ENCODE data around the gene DTYMK. TPM values are rescaled to one million over a fixed set of nuclear protein-coding genes. Genes with fewer than 3 reads are reported as not detected.
A peak's percentile ranks its signal among the peaks of the same experiment; 100 is the strongest.

The DTYMK gene
- total RNA-seq, 1 donor: 14.1 TPM

DNA sequence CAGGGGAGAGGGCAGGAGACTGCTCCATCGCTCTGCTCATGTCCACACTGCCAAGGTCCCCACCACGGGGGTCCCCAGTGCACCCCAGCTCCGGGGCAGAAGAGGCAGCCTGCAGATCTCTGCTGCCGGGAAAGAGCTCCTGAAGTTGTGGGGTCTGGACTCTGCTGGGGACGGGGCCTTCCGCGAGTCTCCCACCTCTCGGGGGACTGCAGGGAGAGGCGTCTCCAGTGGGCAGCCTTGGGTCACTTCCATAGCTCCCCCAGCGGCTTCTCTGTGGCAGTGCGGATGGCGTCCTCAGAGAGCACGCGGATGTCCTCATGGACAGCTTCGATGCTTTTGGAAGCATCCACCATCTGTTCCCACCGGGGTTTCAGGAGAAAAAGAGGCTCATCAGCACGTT is 10.7 kb downstream of the DTYMK start:
- Histone ChIP-seq H3K4me1 (ENCODE audit: insufficient read depth, low read length) (peaks cover 17% of the 10 kb centered on the region), H3K9me3 (ENCODE audit: low read depth, low read length) (no peaks in the 10 kb centered on the region), H4K20me1 (ENCODE audit: insufficient read depth, low read length) (peaks cover 2% of the 10 kb centered on the region), H3K4me2 (ENCODE audit: insufficient read depth, low read length) (no peak overlapping the region), H3K36me3 (ENCODE audit: insufficient read depth, low read length) (peaks cover 52% of the 10 kb centered on the region), H2AFZ (ENCODE audit: low read length) (no peak overlapping the region), H3K27me3 (ENCODE audit: insufficient read depth, low read length) (no peaks in the 10 kb centered on the region), H3K27ac (ENCODE audit: low read depth, low read length) (no peak overlapping the region), H3K4me3 (ENCODE audit: insufficient read depth, low read length) (no peak overlapping the region), H3K79me2 (ENCODE audit: insufficient read depth, low read length) (peaks cover 16% of the 10 kb centered on the region)
- no peak for DNase-seq (ENCODE audit: insufficient read length, low spot score, missing footprints)
- TF ChIP-seq, protein P1, sequence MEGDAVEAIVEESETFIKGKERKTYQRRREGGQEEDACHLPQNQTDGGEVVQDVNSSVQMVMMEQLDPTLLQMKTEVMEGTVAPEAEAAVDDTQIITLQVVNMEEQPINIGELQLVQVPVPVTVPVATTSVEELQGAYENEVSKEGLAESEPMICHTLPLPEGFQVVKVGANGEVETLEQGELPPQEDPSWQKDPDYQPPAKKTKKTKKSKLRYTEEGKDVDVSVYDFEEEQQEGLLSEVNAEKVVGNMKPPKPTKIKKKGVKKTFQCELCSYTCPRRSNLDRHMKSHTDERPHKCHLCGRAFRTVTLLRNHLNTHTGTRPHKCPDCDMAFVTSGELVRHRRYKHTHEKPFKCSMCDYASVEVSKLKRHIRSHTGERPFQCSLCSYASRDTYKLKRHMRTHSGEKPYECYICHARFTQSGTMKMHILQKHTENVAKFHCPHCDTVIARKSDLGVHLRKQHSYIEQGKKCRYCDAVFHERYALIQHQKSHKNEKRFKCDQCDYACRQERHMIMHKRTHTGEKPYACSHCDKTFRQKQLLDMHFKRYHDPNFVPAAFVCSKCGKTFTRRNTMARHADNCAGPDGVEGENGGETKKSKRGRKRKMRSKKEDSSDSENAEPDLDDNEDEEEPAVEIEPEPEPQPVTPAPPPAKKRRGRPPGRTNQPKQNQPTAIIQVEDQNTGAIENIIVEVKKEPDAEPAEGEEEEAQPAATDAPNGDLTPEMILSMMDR (IDR thresholded peaks at IDR 0.05; ENCODE audit: extremely low read depth, low read depth, low read length): no peak

DNA sequence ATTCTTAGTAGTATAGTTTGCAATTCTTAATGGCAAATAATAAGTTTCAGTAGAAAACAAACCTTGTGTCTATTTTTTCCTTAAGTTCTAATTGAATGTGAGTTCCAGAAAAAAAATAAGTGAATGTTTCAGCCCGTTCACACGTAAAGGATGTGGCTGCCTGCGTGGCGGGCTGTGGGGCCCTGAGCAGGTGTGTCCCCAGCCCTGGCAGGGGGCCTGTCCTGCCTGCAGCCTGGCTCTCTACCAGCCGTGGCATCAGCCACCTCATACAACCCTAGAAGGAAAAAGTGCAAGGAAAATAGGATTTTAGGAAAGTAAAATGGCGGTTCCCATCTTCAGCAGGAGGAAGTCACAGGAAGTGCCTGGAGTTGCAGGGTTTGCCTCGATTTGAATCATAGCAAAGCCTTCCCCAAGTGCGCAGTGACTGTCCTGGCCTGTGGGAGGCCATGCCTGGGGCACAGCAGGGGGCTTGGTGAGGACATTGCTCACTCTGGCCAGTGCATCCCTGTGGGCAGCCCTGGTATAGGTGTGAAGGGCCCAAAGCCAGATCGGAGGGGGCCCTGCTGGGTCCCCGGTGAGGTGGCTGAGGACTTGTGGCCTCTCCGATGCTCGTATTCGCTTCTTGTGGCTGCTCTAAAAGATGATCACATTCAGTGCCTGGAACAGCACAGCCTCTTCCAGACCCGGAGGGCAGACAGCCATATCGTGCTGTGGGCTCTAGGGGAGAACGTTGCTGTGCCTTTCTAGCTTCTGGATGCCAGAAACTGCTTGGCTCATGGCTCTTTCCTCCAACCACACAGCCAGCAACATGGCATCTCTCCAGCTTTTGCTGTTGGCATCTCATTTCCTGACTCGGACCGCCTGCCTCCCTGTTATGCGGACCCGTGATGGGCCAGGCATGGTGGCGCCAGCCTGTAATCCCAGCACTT is 12.6 kb downstream of the DTYMK start:
- H3K27me3 ChIP-seq (ENCODE audit: insufficient read depth, low read length): no peaks in the 10 kb centered on the region
- no peak overlapping the region for H3K4me3 ChIP-seq (ENCODE audit: insufficient read depth, low read length)
- H3K79me2 ChIP-seq (ENCODE audit: insufficient read depth, low read length): peaks cover 6% of the 10 kb centered on the region
- H2AFZ ChIP-seq (ENCODE audit: low read length): peak overlapping the region; percentile 29
- H4K20me1 ChIP-seq (ENCODE audit: insufficient read depth, low read length): peaks cover 2% of the 10 kb centered on the region
- no peaks in the 10 kb centered on the region for H3K9me3 ChIP-seq (ENCODE audit: low read depth, low read length)
- H3K4me2 ChIP-seq (ENCODE audit: insufficient read depth, low read length): no peak overlapping the region
- TF ChIP-seq, protein P1 (IDR thresholded peaks at IDR 0.05; ENCODE audit: extremely low read depth, low read depth, low read length): peak; percentile 24
- peaks cover 43% of the 10 kb centered on the region for H3K36me3 ChIP-seq (ENCODE audit: insufficient read depth, low read length)
- peak overlapping the region; percentile 58 for H3K27ac ChIP-seq (ENCODE audit: low read depth, low read length)
- DNase-seq (ENCODE audit: insufficient read length, low spot score, missing footprints): peak; percentile 88
- peaks cover 7% of the 10 kb centered on the region for H3K4me1 ChIP-seq (ENCODE audit: insufficient read depth, low read length)

DNA sequence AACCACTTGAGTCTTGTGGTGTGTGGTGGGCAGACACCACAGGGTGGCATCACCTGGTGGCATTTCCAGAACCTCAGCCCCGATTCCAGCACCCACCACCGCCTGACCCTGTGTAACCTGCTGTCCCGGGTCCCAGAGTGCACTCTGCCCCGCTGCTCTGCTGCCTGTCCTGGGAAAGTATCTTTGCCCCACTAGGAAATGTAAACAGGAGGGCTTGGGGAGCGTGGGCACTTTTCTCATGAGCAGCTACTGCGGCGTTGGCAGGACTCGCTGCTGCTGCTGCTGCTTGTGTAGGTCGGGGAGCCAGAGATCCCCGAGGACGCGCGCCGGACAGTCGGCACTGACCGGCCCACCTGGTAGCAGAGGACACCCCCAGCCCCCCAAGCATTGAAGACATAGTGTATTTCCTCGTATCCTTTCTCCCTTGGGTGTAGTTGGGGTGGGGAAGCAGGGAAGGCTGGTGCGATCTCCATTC is 13.4 kb downstream of the DTYMK start:
- H3K4me1 ChIP-seq (ENCODE audit: insufficient read depth, low read length): peaks cover 7% of the 10 kb centered on the region
- no peak overlapping the region for H3K27ac ChIP-seq (ENCODE audit: low read depth, low read length)
- no peak overlapping the region for H2AFZ ChIP-seq (ENCODE audit: low read length)
- no peaks in the 10 kb centered on the region for H3K79me2 ChIP-seq (ENCODE audit: insufficient read depth, low read length)
- peaks cover 42% of the 10 kb centered on the region for H3K36me3 ChIP-seq (ENCODE audit: insufficient read depth, low read length)
- TF ChIP-seq, protein P1 (IDR thresholded peaks at IDR 0.05; ENCODE audit: extremely low read depth, low read depth, low read length): no peak
- H3K9me3 ChIP-seq (ENCODE audit: low read depth, low read length): no peaks in the 10 kb centered on the region
- no peaks in the 10 kb centered on the region for H3K27me3 ChIP-seq (ENCODE audit: insufficient read depth, low read length)
- no peak overlapping the region for H3K4me2 ChIP-seq (ENCODE audit: insufficient read depth, low read length)
- peaks cover 2% of the 10 kb centered on the region for H4K20me1 ChIP-seq (ENCODE audit: insufficient read depth, low read length)
- no peak overlapping the region for H3K4me3 ChIP-seq (ENCODE audit: insufficient read depth, low read length)
- no peak for DNase-seq (ENCODE audit: insufficient read length, low spot score, missing footprints)

Data from osteoblast (primary cell).